Thyroid gland (tissue), 4 donors: ENCODE results near the gene ABCC8. TPM values are rescaled to one million over a fixed set of nuclear protein-coding genes. Genes with fewer than 3 reads are reported as not detected.

Experiments used
- DNase-seq, 2 donors: peaks; one replicate each; pipeline ENCODE4 v3.0.0-alpha.2; 2019
- H3K27ac ChIP-seq, 3 donors: fragments of 200-600 bp; sonication (generic); 1 replicate in 2 of 3; 2 replicates in 1 of 3; pipeline ENCODE4 v1.5.1; 2016 to 2019; ENCODE audit warnings: mild to moderate bottlenecking in 1 of 3, moderate library complexity in 1 of 3
- H3K27me3 ChIP-seq: fragments of 200-600 bp; sonication (generic); one replicate; pipeline ENCODE4 v1.5.1; 2019
- H3K36me3 ChIP-seq, 2 donors: fragments of 200-600 bp; sonication (generic); one replicate each; pipeline ENCODE4 v1.5.1; 2016 to 2019
- H3K4me1 ChIP-seq, 2 donors: fragments of 200-600 bp; sonication (generic); one replicate each; pipeline ENCODE4 v1.5.1; 2017 to 2019
- H3K4me3 ChIP-seq, 3 donors: fragments of 200-600 bp; sonication (generic); replicated peaks in 1 of 3; 1 replicate in 2 of 3; 2 replicates in 1 of 3; pipeline ENCODE4 v1.5.1; 2016; ENCODE audit warnings: mild to moderate bottlenecking in 1 of 3
- H3K9me3 ChIP-seq: fragments of 200-600 bp; sonication (generic); one replicate; pipeline ENCODE4 v1.5.1; 2017
- POLR2A ChIP-seq, 2 donors: fragments of 450-650 bp; IDR thresholded peaks; one replicate each; pipeline ENCODE4 v1.6.1; 2017; ENCODE audit warnings: antibody characterized with exemption in 2 of 2, mild to moderate bottlenecking in 2 of 2, moderate library complexity in 1 of 2
- WGBS, 2 donors: methylation state at CpG; one replicate each; pipeline ENCODE4 v1.1.5; 2017; 5-methylcytosine and 5-hydroxymethylcytosine counted together
- intact Hi-C: fragments of 100-400 bp; cut with DNase I; formaldehyde crosslinking; loops from one replicate; pipeline ENCODE4 v1.15.1; 2023
- total RNA-seq, 4 donors: library from RNA; depleted of rRNA; stranded (reverse); fragments of >200 nt; gene quantifications; one replicate each; pipeline ENCODE4 v1.2.3, GENCODE V29; 2016
- TF ChIP-seq, protein P1 (sequence below), 6 experiments: fragments of 200-600 bp in 3 of 6; fragments of 450-650 bp in 3 of 6; sonication (generic) in 3 of 6; IDR thresholded peaks; one replicate each; pipeline ENCODE4 v1.5.1; 2016 to 2019; ENCODE audit warnings: antibody characterized with exemption in 6 of 6, mild to moderate bottlenecking in 2 of 6, inconsistent platforms in 1 of 6, moderate library complexity in 1 of 6

The ABCC8 gene
- total RNA-seq, 4 donors from 2014 or later: 10.9 to 19.1 (median 15.1) TPM

DNA sequence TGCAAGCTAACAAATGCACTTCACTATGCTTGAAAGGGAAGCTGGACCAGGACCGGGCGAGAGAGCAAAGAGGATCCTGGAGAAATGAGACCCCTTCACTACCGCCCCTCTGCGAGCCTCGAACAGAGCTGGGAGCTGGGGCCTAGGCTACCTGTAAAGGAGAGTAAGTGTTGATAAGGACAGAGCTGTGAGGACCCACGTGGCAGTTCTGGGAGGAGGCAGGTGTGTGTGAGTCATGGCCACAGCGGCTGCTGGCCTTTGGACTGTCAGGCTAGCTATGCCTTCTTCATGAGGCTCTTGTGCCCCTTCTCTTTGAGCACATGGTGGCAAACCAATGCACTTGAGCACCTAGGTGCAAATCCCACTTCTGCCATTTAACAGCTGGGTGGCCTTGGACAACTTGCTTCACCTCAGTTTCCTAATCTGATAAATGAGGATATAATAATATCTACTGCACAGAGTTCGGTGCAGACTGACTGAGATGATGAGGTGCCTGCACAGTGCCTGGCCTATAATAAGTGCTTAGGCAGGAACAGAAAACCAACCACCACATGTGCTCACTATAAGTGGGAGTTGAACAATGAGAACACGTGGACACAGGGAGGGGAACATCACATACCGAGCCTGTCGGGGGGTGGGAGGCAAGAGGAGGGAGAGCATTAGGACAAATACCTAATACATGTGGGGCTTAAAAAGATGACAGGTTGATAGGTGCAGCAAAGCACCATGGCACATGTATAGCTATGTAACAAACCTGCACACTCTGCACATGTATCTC lies 52.9 kb downstream of the ABCC8 start:
- no peaks in the 10 kb centered on the region for H3K27me3 ChIP-seq
- H3K9me3 ChIP-seq: no peaks in the 10 kb centered on the region
- 82 to 86% methylated on average over 11 of the region's 11 CpGs for WGBS, 2 donors

DNA sequence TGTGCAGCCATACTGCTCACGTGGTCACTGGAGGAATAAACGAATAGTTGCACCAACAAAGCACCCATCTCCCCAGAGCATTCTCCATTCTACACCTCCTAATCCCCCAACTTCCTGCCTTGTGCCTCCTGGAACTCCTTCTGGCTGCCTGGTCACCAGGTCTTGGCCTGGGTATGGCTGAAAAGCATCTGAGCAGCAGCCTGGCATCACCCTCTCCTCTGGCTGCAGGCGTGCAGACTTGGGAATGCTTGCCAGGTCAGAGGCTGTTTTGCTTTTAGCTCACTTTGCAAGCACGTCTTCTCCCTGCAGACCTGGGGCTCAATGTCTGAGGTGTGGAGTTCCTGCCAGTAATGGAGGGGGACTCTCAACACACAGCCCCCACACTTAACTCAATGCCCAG lies 54.9 kb downstream of the ABCC8 start:
- no peaks in the 10 kb centered on the region for H3K27me3 ChIP-seq
- no peak overlapping the region for H3K27ac ChIP-seq
- 38 to 43% methylated on average over 4 of the region's 4 CpGs for WGBS, 2 donors
- H3K36me3 ChIP-seq: no peaks in the 10 kb centered on the region
- intact Hi-C loops: no loop called here
- H3K9me3 ChIP-seq: no peaks in the 10 kb centered on the region
- DNase-seq: peak; percentile 48 to 56
- TF ChIP-seq POLR2A (IDR thresholded peaks at IDR 0.05): no peak
- TF ChIP-seq, protein P1, sequence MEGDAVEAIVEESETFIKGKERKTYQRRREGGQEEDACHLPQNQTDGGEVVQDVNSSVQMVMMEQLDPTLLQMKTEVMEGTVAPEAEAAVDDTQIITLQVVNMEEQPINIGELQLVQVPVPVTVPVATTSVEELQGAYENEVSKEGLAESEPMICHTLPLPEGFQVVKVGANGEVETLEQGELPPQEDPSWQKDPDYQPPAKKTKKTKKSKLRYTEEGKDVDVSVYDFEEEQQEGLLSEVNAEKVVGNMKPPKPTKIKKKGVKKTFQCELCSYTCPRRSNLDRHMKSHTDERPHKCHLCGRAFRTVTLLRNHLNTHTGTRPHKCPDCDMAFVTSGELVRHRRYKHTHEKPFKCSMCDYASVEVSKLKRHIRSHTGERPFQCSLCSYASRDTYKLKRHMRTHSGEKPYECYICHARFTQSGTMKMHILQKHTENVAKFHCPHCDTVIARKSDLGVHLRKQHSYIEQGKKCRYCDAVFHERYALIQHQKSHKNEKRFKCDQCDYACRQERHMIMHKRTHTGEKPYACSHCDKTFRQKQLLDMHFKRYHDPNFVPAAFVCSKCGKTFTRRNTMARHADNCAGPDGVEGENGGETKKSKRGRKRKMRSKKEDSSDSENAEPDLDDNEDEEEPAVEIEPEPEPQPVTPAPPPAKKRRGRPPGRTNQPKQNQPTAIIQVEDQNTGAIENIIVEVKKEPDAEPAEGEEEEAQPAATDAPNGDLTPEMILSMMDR (IDR thresholded peaks at IDR 0.05): no peak
- H3K4me3 ChIP-seq: no peak overlapping the region
- H3K4me1 ChIP-seq: peaks cover 10 to 20% of the 10 kb centered on the region in 2 donors

More for the DNA sequence above, 52.9 kb downstream of the ABCC8 start:
- no peak for DNase-seq
- no peak overlapping the region for H3K4me3 ChIP-seq
- H3K36me3 ChIP-seq: no peaks in the 10 kb centered on the region
- no peak overlapping the region for H3K27ac ChIP-seq
- intact Hi-C loops: no loop called here
- no peak for TF ChIP-seq POLR2A (IDR thresholded peaks at IDR 0.05)
- TF ChIP-seq, protein P1 (IDR thresholded peaks at IDR 0.05): no peak
- H3K4me1 ChIP-seq: peaks cover 10 to 20% of the 10 kb centered on the region in 2 donors

DNA sequence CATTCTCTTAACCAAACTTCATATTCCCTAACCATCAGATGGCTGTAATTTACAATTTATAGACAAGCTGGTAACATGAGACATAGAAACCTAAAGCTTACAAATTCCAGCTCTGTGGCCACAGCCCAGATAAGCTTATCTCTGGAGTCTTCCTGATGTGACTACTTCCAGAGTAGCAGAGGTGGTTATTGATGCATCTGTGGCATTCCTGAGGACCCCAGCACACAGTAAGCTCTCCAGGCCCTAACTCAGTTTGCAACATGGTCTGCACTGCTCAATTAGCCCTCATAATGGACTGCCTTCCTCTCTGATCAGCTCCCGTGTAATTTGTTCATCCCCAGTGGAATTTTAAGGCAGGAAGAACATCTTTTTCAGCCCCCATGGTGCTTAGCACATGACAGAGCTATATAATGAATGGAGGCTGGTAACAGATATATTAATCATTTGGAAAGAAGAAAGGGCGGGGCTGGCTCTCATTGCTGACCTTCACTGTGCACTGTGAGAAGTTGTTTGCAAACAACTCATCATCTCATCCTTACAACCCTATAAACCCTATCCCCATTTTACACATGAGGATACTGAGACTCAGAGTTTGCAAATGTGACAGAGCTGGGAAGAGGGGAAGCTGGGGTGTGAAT lies 58.1 kb downstream of the ABCC8 start:
- Histone ChIP-seq H3K9me3 (no peaks in the 10 kb centered on the region), H3K4me3 (no peak overlapping the region), H3K4me1 (peaks cover 15 to 23% of the 10 kb centered on the region in 2 donors), H3K27me3 (no peaks in the 10 kb centered on the region), H3K27ac (no peak overlapping the region), H3K36me3 (no peaks in the 10 kb centered on the region)
- 71 to 78% methylated on average over 2 of the region's 2 CpGs for WGBS, 2 donors
- intact Hi-C loops: no loop called here
- no peak for DNase-seq
- TF ChIP-seq POLR2A (IDR thresholded peaks at IDR 0.05): no peak
- TF ChIP-seq, protein P1 (IDR thresholded peaks at IDR 0.05): no peak

DNA sequence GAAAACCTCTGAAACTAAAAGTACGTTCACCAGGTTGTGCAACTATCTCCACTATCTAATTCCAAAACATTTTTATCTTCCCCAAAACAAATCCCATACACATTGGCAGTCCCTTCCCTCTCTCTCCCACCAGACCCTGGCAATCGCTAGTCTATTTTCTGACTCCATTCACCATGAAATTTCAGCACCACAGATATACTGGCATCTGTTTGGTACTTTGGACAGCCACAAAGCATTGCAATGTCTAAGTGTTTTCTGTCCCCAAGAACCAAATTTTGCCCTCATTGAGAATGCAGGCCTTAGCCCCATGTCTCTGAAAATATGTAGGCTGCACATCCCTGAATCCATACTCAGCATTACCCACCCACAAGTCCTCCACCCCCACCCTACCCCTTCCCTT lies 60.2 kb downstream of the ABCC8 start:
- Histone ChIP-seq H3K4me1 (peaks cover 19% of the 10 kb centered on the region in 2 donors), H3K27me3 (no peaks in the 10 kb centered on the region), H3K36me3 (no peaks in the 10 kb centered on the region), H3K9me3 (no peaks in the 10 kb centered on the region), H3K27ac (no peak overlapping the region), H3K4me3 (no peak overlapping the region)
- WGBS, 2 donors: 85 to 91% methylated on average over 2 of the region's 2 CpGs
- intact Hi-C loops: no loop called here
- no peak for TF ChIP-seq POLR2A (IDR thresholded peaks at IDR 0.05)
- TF ChIP-seq, protein P1 (IDR thresholded peaks at IDR 0.05): no peak
- no peak for DNase-seq

DNA sequence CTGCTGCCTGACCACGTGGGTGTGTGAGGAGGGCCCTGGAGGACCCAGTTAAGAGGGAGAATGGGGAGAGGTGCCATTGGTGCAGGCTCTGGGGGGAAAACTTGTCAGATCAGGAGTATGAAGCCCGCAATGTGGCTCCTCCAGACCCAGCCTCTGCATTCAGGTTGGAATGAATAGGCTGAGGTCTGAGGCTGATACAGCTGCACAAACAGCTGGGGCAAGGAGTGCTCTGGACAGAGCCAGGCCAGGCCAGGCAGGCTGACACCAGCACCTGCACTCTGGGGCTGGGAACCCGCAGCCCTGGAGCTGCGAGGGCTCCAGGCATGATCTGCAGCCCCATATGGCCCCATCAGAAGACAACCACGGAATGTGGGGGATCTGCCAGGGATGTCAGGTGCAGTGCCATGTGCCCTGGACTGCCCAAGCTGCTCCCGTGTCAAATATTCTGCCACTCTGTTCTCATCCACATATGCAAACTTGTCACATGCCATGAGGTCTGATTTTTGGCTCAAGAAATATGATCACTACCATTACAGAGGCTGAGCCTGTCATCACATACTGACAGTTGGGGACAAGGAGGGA lies 61.0 kb downstream of the ABCC8 start:
- WGBS, 2 donors: 73 to 87% methylated on average over 5 of the region's 6 CpGs
- no peak for DNase-seq
- H3K36me3 ChIP-seq: no peaks in the 10 kb centered on the region
- no peaks in the 10 kb centered on the region for H3K27me3 ChIP-seq
- no peak overlapping the region for H3K4me3 ChIP-seq
- TF ChIP-seq, protein P1 (IDR thresholded peaks at IDR 0.05): no peak
- no peak for TF ChIP-seq POLR2A (IDR thresholded peaks at IDR 0.05)
- no peaks in the 10 kb centered on the region for H3K9me3 ChIP-seq
- intact Hi-C loops: no loop called here
- H3K4me1 ChIP-seq: peaks cover 16% of the 10 kb centered on the region in 2 donors
- H3K27ac ChIP-seq: no peak overlapping the region
